Hypothalamus (tissue), 51 donors: Measurements from ENCODE around the gene VGF.
"Not testable (repeated sequence)": the region's sequence is repeated elsewhere in the genome, so short reads cannot be mapped to it uniquely, and the experiment has no call there.

Experiments
- DNase-seq, 51 donors: peaks; one replicate each; lab custom pipeline; 2025; lab: John Stamatoyannopoulos, UW

Gene VGF

GRCh38 chr7:101151908-101152651, 13.3 kb downstream of the VGF start:
- no peak for DNase-seq

GRCh38 chr7:101140746-101141382, 24.5 kb downstream of the VGF start:
- no peak for DNase-seq

DNA sequence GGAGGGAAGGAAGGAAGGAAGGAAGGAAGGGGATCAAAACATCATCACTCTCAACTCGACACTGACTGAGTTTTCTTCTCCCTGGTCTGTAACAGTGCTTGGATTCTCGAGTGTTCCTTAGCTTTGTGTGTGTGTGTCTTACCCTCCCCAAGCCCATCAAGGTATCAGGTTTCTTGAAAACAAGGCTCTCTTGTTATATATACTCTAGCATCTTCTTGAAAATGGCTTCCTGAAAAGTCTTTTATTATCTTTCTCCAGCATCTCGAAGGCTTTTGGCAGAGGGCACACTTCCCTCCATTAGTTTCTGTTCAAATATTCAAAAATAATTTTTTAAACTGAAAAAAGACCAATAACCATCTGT, 25.1 kb downstream of the VGF start:
- DNase-seq: no peak

- peak in 32 of 51 donors; percentile 3 to 68 (median 32) for DNase-seq
These were observed 27.0 kb downstream of the VGF start for GRCh38 chr7:101138213-101138870.

DNA sequence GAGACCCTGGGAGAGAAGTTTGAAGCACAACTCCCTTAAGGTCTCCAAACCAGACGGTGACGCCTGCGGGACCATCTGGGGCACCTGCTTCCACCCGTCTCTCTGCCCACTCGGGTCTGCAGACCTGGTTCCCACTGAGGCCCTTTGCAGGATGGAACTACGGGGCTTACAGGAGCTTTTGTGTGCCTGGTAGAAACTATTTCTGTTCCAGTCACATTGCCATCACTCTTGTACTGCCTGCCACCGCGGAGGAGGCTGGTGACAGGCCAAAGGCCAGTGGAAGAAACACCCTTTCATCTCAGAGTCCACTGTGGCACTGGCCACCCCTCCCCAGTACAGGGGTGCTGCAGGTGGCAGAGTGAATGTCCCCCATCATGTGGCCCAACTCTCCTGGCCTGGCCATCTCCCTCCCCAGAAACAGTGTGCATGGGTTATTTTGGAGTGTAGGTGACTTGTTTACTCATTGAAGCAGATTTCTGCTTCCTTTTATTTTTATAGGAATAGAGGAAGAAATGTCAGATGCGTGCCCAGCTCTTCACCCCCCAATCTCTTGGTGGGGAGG, 27.6 kb downstream of the VGF start:
- DNase-seq: no peak

DNA sequence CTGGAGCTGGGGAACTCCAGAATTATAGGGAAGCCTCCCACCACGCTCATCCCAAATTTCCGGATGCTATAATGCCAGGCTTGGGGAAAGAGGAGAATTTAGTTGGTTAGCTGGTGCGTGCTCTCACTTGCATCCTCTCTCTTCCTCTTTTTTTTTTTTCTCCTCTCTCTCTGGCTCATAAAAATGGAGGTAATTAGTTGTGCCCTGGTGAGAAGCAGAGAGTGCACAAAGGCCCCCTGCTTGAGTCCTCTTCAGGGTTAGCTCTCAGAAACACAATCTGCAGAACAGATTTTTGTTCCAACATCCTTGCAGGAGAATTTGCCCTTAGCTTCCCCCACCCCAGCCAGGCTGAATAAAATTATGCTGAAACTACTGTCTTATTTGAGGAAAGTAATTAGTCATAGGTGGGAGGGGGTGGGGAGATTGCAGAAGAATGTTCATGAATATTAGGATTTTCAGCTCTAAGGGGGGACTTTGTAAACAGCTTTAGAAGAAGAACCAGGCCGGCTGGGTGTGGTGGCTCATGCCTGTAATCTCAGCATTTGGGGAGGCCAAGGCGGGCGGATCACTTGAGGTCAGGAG, 30.9 kb downstream of the VGF start:
- DNase-seq: peak in 1 of 51 donors; percentile 46

DNA sequence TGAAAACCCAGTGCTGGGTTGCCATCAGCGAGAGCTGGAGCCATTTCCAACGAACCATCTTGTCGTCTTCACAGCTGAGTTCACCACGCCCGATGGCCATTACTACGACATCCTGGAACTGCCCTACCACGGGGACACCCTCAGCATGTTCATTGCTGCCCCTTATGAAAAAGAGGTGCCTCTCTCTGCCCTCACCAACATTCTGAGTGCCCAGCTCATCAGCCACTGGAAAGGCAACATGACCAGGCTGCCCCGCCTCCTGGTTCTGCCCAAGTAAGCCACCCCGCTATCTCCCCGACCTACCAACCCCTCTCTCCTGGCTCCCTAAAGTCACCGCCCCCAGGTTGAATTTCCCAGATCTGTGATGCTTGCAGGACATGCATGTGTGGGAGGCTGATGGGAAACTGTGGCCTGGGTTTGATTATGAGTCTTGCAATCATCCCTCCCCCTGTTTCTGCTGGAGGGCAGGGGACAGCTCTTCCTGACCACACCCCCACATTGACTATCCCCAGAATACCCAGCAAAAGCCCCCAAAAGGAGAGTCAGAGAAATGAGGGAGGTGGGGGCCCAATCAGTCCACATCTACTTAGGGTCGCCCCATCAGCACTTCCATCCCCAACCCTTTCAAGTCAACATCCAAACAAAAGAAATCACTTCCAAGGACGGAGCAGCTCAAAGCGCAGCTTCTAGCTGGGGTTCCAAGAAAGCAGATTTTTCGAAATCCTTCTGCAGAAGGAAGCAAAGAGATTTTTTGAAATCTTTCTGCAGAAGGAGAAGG, 31.6 kb downstream of the VGF start:
- no peak for DNase-seq

- not testable (repeated sequence) for DNase-seq
These were observed 32.5 kb downstream of the VGF start for GRCh38 chr7:101132626-101133600.

DNA sequence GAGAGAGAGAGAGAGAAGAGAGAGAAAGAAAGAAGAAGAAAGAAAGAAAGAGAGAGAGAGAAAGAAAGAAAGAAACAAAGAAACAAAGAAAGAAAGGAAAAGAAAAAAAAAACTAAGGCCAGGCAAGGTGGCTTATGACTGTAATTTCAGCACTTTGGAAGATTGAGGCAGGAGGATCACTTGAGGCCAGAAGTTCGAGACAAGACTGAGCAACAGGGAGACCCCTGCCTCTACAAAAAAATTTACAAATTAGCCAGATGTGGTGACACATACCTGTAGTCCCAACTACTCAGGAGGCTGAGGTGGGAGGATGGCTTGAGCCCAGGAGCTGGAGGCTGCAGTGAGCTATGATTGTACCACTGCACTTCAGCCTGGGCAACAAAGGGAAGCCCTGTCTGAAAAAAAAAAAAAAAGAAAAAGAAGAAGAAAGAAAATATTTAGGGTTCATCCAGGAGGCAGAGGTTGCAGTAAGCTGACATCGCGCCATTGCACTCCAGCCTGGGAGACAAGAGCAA, 35.7 kb downstream of the VGF start:
- DNase-seq: no peak

DNA sequence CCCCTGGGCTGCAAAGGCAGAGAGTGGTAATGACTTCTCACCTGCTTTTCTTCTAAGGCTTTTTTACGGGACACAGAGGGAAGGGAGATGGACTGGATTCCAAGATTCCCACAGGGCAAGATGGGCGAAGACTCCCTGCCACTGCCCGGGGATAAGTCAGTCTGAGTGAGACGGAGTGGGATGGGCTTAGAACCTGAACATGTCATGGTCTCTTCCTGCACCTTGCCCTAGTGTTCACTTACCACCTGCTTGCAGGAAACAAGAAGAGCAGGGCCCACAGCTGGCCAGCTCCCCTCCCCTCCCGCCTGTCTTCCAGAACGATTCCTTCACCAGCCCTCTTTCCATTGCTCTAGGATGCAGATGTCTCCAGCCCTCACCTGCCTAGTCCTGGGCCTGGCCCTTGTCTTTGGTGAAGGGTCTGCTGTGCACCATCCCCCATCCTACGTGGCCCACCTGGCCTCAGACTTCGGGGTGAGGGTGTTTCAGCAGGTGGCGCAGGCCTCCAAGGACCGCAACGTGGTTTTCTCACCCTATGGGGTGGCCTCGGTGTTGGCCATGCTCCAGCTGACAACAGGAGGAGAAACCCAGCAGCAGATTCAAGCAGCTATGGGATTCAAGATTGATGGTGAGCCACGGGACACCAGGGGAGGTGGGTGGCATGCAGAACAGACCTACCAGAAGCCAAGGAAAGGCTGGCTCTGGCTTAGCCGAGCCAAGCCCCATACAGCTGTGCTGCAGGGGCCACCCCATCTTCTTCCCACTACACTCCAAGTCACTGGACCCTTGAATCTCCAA, 37.1 kb downstream of the VGF start:
- no peak for DNase-seq

GRCh38 chr7:101127460-101128039, 37.8 kb downstream of the VGF start:
- DNase-seq: no peak

- DNase-seq: peak in 18 of 51 donors; percentile 3 to 38 (median 18)
These were observed 38.5 kb downstream of the VGF start, which contains the start of gene SERPINE1 for GRCh38 chr7:101126651-101127459. TSS of gene SERPINE1 (plus strand) at chr7:101127104. CDS start at chr7:101128394, 1,290 bp downstream.

DNA sequence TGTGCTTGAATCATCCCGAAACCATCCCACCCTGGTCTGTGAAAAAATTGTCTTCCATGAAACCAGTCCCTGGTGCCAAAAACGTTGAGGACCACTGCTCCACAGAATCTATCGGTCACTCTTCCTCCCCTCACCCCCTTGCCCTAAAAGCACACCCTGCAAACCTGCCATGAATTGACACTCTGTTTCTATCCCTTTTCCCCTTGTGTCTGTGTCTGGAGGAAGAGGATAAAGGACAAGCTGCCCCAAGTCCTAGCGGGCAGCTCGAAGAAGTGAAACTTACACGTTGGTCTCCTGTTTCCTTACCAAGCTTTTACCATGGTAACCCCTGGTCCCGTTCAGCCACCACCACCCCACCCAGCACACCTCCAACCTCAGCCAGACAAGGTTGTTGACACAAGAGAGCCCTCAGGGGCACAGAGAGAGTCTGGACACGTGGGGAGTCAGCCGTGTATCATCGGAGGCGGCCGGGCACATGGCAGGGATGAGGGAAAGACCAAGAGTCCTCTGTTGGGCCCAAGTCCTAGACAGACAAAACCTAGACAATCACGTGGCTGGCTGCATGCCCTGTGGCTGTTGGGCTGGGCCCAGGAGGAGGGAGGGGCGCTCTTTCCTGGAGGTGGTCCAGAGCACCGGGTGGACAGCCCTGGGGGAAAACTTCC, 39.2 kb downstream of the VGF start:
- peak in 18 of 51 donors; percentile 1 to 37 (median 16) for DNase-seq

GRCh38 chr7:101124376-101125056, 40.9 kb downstream of the VGF start:
- no peak for DNase-seq

GRCh38 chr7:101123703-101124068, 41.7 kb downstream of the VGF start:
- DNase-seq: no peak
